ENCODE results near the gene TMA16.

DNA sequence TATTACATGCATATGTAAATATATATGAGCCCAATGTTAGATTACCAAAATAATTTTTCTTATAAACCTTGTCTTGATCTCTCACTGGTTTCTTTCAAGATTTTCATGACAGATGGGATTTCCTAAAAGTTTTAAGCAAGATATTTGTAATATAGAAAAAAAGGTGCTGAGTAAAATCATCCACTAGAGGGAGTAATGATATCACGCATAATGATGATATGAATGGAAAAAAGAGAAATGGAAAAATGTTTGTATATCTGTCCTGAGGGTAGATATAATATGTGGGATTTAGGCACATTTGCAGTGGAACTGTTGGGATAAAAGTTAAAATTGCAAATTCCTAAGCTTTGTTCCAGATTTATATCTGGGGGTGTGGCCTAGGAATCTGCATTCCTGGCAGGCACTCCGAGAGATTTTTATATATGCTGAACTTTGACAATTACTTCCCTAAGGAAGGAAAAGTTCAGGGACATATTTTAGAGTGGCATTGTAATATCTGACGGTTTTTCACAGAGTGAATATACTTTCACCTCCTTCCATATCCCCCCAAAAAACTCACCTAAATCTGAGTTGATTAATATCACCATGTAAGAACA lies 60.5 kb downstream of the TMA16 start:
- no peak for TF ChIP-seq ZNF274 (IDR thresholded peaks at IDR 0.05; ENCODE audit: low read depth, low read length)
- no peak for TF ChIP-seq YY1 (IDR thresholded peaks at IDR 0.05; ENCODE audit: insufficient read depth, insufficient read length)
